GM10266 (cell line): ENCODE results near the gene ZNF526.
"Not testable (repeated sequence)": the region's sequence is repeated elsewhere in the genome, so short reads cannot be mapped to it uniquely, and the experiment has no call there.

Source experiments
- DNase-seq: peaks from one replicate; pipeline ENCODE4 v3.0.0; 2012; ENCODE audit errors: extremely low spot score
- TF ChIP-seq, protein P1 (sequence below): IDR thresholded peaks from 2 replicates; pipeline ENCODE4 v1.5.1; 2012; ENCODE audit warnings: mild to moderate bottlenecking, low read depth; ENCODE audit not compliant: control insufficient read depth, insufficient read depth; ENCODE audit errors: missing control alignments

Gene ZNF526

DNA sequence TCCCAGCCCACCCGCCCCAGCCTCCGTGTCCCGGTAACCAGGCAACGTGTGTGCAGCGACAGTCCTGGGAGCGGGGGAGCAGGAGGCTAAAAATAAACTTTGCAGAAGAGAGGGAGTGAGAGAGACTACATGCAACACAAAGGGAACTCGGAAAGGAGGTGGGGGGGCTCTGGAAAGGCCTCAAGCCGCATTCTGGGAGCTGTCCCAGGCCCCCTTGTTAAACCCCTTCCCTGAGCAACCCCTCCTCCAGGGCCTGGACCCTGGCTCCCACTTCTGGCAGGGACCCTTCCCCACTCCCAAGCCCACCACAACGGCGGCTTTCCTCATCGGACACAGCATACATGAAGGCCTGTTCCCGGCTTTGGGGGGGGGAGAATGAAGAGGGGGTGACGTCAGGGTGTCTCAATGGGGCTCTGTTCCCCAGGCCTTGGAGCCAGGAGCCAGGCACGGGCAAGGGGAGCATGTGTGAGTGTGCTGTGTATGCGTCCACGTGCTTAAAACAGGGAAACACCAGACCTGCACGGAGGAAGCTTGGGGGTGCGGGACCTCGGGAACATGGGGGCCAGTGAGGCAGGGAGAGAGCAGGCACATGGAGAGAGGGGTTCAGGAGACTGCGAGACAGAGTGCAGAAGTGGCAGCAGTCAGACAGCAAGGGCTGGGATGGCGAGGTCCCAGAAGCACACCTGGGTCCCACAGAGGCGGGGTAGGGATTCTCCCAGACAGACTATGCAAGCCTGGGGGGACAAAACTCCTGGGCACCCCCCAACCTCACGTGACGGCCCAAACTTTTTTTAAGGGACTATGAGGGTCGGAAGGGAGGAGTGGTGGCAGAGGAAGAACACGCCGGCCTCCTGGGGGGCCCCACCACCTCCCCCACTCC is 32.5 kb downstream of the ZNF526 start:
- TF ChIP-seq, protein P1, sequence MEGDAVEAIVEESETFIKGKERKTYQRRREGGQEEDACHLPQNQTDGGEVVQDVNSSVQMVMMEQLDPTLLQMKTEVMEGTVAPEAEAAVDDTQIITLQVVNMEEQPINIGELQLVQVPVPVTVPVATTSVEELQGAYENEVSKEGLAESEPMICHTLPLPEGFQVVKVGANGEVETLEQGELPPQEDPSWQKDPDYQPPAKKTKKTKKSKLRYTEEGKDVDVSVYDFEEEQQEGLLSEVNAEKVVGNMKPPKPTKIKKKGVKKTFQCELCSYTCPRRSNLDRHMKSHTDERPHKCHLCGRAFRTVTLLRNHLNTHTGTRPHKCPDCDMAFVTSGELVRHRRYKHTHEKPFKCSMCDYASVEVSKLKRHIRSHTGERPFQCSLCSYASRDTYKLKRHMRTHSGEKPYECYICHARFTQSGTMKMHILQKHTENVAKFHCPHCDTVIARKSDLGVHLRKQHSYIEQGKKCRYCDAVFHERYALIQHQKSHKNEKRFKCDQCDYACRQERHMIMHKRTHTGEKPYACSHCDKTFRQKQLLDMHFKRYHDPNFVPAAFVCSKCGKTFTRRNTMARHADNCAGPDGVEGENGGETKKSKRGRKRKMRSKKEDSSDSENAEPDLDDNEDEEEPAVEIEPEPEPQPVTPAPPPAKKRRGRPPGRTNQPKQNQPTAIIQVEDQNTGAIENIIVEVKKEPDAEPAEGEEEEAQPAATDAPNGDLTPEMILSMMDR, result no peak
- DNase-seq, result no peak

DNA sequence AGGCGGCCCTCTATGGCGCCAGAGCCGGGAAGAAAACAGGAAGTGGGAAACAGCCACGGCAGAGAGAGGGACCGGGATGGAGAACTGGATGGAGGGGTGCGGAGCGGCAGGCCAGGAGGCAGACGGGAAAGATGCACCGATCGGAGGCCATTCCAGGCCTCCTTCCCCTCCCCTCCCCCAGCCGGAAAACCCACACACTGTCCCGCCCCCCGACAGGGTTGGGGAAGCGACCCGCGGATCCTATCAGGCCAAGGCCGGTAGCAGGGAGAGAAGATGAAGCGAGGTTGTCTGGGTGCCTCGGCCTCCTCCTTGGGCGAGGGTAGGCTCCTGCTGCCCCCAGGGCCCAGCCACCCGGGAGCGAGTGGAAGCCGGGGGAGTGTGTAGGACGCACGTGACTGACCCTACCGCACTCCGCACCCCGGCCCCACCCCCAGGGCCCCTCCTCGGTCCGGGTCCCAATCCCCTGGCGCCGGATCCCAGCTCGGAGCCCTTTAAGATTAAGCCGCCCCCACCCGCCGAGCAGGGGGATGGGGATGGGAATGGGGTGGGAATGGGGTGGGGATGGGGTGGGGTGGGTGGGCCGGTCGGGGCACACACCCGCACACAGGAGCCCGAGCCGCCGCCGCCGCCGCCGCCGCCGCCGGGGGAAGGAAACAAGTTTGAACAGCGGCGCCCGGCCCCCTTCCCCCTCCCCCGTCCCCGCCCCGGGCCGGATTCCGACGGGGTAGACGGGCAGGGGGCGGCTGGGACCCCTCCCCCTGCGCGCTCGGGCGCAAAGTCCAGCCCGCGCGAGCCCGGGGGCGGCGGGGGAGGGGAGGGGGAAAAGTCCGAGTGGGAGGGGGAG is 33.4 kb downstream of the ZNF526 start:
- DNase-seq, result peak; percentile 77
- TF ChIP-seq, protein P1, result no peak

DNA sequence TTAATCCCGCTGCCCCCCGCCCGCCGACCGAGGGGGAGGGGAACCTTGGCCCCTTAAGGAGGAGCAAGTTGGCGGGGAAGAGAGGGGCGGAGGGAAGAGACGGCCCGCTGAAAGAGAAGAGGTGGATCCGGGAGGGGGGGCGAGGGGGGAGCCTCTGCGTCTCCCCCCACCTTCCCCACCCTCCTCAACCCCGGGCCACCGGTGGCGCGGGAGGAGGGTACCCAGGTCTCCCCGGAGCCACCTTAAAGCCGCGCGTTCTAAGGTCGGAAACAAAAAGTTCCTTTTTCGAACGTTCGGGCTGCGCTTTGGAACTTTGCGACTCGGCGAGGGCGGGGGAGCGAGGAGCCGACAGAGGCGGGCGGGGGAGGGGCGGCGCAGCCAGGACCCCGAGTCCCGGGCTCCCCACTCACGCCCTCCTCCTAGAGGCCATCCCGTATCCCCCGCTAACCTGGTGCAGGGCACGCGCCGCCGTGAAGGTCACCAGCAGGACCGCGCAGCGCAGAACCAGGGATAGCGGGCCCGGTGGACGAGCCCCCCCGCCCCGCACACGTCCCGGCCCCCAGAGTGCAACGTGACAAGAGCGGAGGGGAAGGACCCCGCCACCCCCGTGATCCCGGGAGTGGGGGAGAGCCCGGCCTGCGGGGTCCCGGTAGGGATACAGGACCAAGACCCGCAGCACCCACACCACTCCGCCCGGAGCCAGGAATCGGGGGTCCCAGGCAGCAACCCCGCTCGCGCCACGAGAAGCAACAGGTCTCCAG is 34.2 kb downstream of the ZNF526 start:
- peak; percentile 73 for DNase-seq
- TF ChIP-seq, protein P1, result no peak

DNA sequence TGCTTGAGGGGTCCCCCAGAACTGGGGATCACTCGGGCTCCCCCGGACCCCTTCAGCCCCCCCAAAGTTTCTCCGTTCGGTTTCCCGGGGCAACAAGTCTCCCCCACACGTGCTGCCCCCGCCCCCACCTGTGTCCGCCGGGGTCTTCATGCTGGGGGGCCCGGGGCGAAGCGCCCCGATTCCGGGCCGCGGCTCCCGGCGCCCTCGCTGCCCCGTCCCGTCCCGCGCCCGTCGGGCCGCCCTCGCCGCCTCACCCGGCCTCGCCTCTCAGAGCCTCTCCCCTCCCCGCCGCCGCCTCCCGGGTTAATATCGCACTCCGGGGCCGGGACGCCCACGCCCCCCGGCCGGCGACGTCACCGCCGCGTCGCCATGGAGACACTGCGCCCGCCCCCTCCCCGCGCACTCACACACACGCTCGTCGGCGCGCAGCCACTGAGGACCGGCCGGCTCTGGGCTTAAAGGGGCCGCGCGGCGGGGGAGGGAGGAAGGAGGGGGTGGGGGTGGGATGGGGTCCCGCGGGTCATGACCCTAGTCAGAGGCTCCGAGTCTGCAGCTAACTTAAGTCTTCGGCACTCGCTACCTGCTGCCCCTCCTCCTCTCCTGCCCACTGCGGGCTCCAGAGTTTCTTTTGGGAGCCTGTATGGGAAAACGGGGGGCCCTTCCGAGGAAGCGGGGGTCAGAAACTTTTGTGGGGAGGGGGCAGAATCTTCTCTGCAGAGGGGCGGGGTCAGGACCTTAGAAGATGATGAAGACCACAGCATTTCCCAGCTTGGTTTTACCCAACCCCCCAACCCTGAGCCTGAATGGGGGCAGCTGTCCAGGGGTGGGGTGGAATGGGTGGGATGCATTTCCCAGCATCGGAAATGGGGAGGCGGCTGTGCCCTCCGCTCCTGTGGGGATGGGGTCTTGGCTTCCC is 35.0 kb downstream of the ZNF526 start, which contains the start of gene ERF:
TSS of gene ERF (minus strand) at position 279 of the 916 bp plus-strand sequence. CDS start at position 150, 129 bp downstream.
- DNase-seq, result peak; percentile 98
- TF ChIP-seq, protein P1, result no peak

DNA sequence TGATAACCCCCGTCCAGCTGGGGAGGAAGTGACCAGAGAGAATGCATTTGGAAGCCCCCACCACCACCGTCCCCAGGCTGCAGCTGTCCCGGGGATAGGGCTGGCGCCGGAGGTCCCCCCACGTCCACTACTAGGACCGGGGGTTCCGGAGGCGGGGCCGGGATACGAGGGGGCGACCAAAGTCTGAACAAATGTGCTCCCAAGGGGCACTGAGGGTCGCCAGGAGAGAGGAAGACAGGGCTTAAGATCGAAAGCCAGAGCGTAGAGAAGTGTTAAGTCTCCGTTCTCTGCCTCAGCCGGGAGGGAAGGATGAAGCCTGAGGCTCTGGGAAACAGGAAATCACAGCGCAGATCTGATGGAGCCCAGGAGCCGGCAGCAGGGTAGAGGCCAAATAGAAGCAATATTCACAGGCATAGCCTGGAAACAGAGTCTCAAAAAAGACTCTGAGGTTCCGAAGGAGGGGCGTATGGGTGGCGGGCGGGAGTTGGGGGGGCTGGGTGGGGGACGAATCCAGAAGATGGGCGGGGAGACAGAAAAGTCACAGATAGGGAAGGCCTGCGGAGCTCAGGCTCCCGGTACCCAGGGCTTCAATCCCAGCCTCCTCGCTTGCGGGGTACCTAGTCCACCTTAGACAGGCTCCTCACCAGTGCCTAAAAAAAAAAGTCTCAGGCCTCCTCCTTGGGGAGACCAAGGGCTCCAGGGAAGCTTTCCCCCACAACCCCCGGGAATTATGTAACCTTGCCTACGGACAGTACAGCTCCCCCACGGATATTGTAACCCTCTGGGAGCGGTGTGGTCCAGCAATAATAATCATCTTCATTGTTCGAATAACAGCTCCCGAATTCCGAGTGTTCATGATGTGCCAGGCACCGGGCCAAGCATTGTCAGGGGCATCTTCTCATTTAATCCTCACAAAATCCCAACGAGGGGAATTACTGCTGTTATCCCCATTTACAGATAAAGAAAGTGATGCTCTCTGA is 35.9 kb downstream of the ZNF526 start:
- TF ChIP-seq, protein P1, result no peak
- DNase-seq, result no peak

DNA sequence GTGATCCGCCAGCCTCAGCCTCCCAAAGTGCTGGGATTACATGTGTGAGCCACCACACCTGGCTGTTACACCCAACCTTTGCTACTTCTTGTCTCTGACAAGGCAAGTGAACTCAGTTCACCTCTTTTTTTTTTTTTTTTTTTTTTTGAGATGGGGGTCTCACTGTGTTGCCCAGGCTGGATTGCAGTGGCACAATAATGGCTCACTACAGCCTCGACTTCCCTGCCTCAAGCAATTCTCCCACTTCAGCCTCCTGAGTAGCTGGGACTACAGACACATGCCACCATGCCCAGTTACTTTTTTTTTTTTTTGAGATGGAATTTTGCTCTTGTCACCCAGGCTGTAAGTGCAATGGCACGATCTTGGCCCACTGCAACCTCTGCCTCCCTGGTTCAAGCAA is 37.7 kb downstream of the ZNF526 start:
- DNase-seq, result not testable (repeated sequence)
